Measurements from ENCODE around the gene SNAP91. TPM values are rescaled to one million over a fixed set of nuclear protein-coding genes. Genes with fewer than 3 reads are reported as not detected.

Gene SNAP91
- total and polyA plus RNA-seq, 12 donors = 0.11 to 20.1 (median 3.3) TPM; not detected in 2

GRCh38 chr6:83708546-83708969 lies 343 bp downstream of the SNAP91 start:
- DNase-seq = peak in 2 of 7 donors; percentile 4 to 18
- 0 to 2% (median 1%) methylated on average over 12 to 52 of the region's 52 CpGs; no CpG with 5 or more reads in 1 of the 4 donors for WGBS, 4 donors
- H3K4me3 ChIP-seq = peak overlapping the region in 1 of 4 donors; percentile 56
- intact Hi-C loops (cut with DNase I) = no loop called here
- H3K27ac ChIP-seq = peak overlapping the region in 1 of 5 donors; percentile 67
- no peaks in the 10 kb centered on the region for H3K9me3 ChIP-seq (replicated peaks in 1 of 3)
- peaks cover 0 to 6% of the 10 kb centered on the region in 2 donors for H3K4me1 ChIP-seq (replicated peaks in 1 of 2)
- H3K36me3 ChIP-seq (replicated peaks in 1 of 2) = no peaks in the 10 kb centered on the region
- peaks cover 26% of the 10 kb centered on the region for H3K27me3 ChIP-seq
- TF ChIP-seq POLR2A (IDR thresholded peaks at IDR 0.05) = no peak
- no peak for TF ChIP-seq CTCF (IDR thresholded peaks at IDR 0.05)

- intact Hi-C loops (cut with DNase I) = no loop called here
- Histone ChIP-seq H3K27ac (peak overlapping the region in 1 of 5 donors; percentile 67), H3K4me3 (peak overlapping the region in 1 of 4 donors; percentile 56), H3K27me3 (peaks cover 26% of the 10 kb centered on the region), H3K4me1 (replicated peaks in 1 of 2) (peaks cover 0 to 6% of the 10 kb centered on the region in 2 donors), H3K36me3 (replicated peaks in 1 of 2) (no peaks in the 10 kb centered on the region), H3K9me3 (replicated peaks in 1 of 3) (no peaks in the 10 kb centered on the region)
- no peak for TF ChIP-seq CTCF (IDR thresholded peaks at IDR 0.05)
- no peak for TF ChIP-seq POLR2A (IDR thresholded peaks at IDR 0.05)
- peak in 3 of 7 donors; percentile 6 to 57 (median 19) for DNase-seq
- 3 to 9% (median 3%) methylated on average over 11 to 53 of the region's 53 CpGs for WGBS, 4 donors
Observed at GRCh38 chr6:83707829-83708545, 914 bp downstream of the SNAP91 start.

GRCh38 chr6:83702749-83703148 lies 6.2 kb downstream of the SNAP91 start:
- WGBS, 4 donors = 48 to 56% (median 51%) methylated on average over 2 of the region's 2 CpGs
- Histone ChIP-seq H3K27ac (no peak overlapping the region), H3K4me1 (replicated peaks in 1 of 2) (no peaks in the 10 kb centered on the region), H3K9me3 (replicated peaks in 1 of 3) (no peaks in the 10 kb centered on the region), H3K27me3 (peaks cover 2% of the 10 kb centered on the region), H3K4me3 (no peak overlapping the region), H3K36me3 (replicated peaks in 1 of 2) (no peaks in the 10 kb centered on the region)
- no peak for DNase-seq
- intact Hi-C loops (cut with DNase I) = no loop called here
- TF ChIP-seq CTCF (IDR thresholded peaks at IDR 0.05) = no peak
- no peak for TF ChIP-seq POLR2A (IDR thresholded peaks at IDR 0.05)

- DNase-seq = no peak
- no peak overlapping the region for H3K4me3 ChIP-seq
- H3K36me3 ChIP-seq (replicated peaks in 1 of 2) = no peaks in the 10 kb centered on the region
- no peak overlapping the region for H3K27ac ChIP-seq
- TF ChIP-seq POLR2A (IDR thresholded peaks at IDR 0.05) (no peak), CTCF (IDR thresholded peaks at IDR 0.05) (no peak)
- H3K27me3 ChIP-seq = no peaks in the 10 kb centered on the region
- H3K4me1 ChIP-seq (replicated peaks in 1 of 2) = no peaks in the 10 kb centered on the region
- no peaks in the 10 kb centered on the region for H3K9me3 ChIP-seq (replicated peaks in 1 of 3)
- intact Hi-C loops (cut with DNase I) = no loop called here
- 40 to 58% (median 46%) methylated on average over 1 of the region's 1 CpG for WGBS, 4 donors
Observed at GRCh38 chr6:83702077-83702476, 6.8 kb downstream of the SNAP91 start.

Measured in adrenal gland (tissue), 12 donors.